GM12878 (cell line): ENCODE measurements around the gene POFUT1. TPM values are rescaled to one million over a fixed set of nuclear protein-coding genes. Genes with fewer than 3 reads are reported as not detected.

Source experiments
- BCLAF1 ChIP-seq: fragments of 450-650 bp; IDR thresholded peaks from 2 replicates; pipeline ENCODE4 v1.6.1; 2017; ENCODE audit warnings: antibody characterized with exemption, mild to moderate bottlenecking, moderate library complexity
- CEBPB ChIP-seq, 2 experiments: fragments of 150-350 bp in 1 of 2; IDR thresholded peaks; 2 replicates each; pipeline ENCODE4 v1.6.1; 2012 to 2014; ENCODE audit warnings: low read depth in 2 of 2, low read length in 2 of 2, borderline replicate concordance in 1 of 2, inconsistent platforms in 1 of 2
- E4F1 ChIP-seq: fragments of 450-650 bp; IDR thresholded peaks from 2 replicates; pipeline ENCODE4 v1.6.1; 2018; ENCODE audit warnings: borderline replicate concordance, mild to moderate bottlenecking; ENCODE audit not compliant: partially characterized antibody
- HSF1 ChIP-seq: fragments of 150-350 bp; IDR thresholded peaks from 2 replicates; pipeline ENCODE4 v1.6.1; 2014; ENCODE audit warnings: mild to moderate bottlenecking, low read depth, low read length
- NFYA ChIP-seq: IDR thresholded peaks from 2 replicates; pipeline ENCODE4 v1.6.1; 2011; ENCODE audit warnings: low read depth, mild to moderate bottlenecking, low read length, improper control_type of control experiment, borderline replicate concordance
- PKNOX1 ChIP-seq: fragments of 450-650 bp; IDR thresholded peaks from 2 replicates; pipeline ENCODE4 v1.6.1; 2016; ENCODE audit warnings: mild to moderate bottlenecking
- POLR2AphosphoS2 ChIP-seq: IDR thresholded peaks from 2 replicates; pipeline ENCODE4 v1.6.1; 2011; ENCODE audit warnings: low read depth, mild to moderate bottlenecking, low read length, improper control_type of control experiment, moderate library complexity
- REST ChIP-seq: IDR thresholded peaks from 2 replicates; pipeline ENCODE4 v1.6.1; 2012; ENCODE audit warnings: mild to moderate bottlenecking, low read depth, low read length
- SIX5 ChIP-seq: IDR thresholded peaks from 2 replicates; pipeline ENCODE4 v1.6.1; 2011; ENCODE audit warnings: mild to moderate bottlenecking, low read depth, low read length, moderate library complexity; ENCODE audit not compliant: severe bottlenecking
- ZNF592 ChIP-seq: fragments of 450-650 bp; IDR thresholded peaks from 2 replicates; pipeline ENCODE4 v1.6.1; 2017; ENCODE audit warnings: mild to moderate bottlenecking, moderate library complexity
- ZNF622 ChIP-seq: fragments of 450-650 bp; IDR thresholded peaks from 2 replicates; pipeline ENCODE4 v1.6.1; 2017; ENCODE audit warnings: mild to moderate bottlenecking, inconsistent platforms
- ZZZ3 ChIP-seq: IDR thresholded peaks from 2 replicates; pipeline ENCODE4 v1.6.1; 2011; ENCODE audit warnings: low read depth; ENCODE audit not compliant: control insufficient read depth, insufficient read length
- polyA plus RNA-seq, 11 experiments: library from polyadenylated mRNA; depleted of rRNA in 4 of 11; unstranded in 6 of 11; stranded (reverse) in 5 of 11; fragments of >200 nt; fragmentation: Nextera tagmentation in 4 of 11; fragmentation: Illumina TruSeq in 1 of 11; extraction: Ambion mirVana in 4 of 11; extraction: Trizol in 1 of 11; gene quantifications; 1 replicate in 1 of 11; 2 replicates in 10 of 11; pipeline versions ENCODE4 v1.2.1 to v1.2.3, GENCODE V29; 2011 to 2016; ENCODE audit warnings: inconsistent platforms in 2 of 11, missing spikeins in 2 of 11, low read depth in 1 of 11
- total RNA-seq, 4 experiments: library from RNA; depleted of rRNA in 3 of 4; stranded (reverse); fragments of >200 nt in 3 of 4; fragmentation: Illumina TruSeq in 1 of 4; extraction: Trizol in 1 of 4; gene quantifications; 2 replicates each; pipeline versions ENCODE4 v1.2.1 to v1.2.3, GENCODE V29; 2013 to 2021

POFUT1 gene
- total and polyA plus RNA-seq, 10 of the 15 experiments (the other 5 are each of a cell fraction or from before 2014, with no cell fraction given): 2.6 to 33.4 (median 23.1) TPM

GRCh38 chr20:32226391-32226790, 18.7 kb downstream of the POFUT1 start (continued):
- TF ChIP-seq PKNOX1 (no peak), ZNF592 (no peak), ZNF622 (no peak), REST (no peak), ZZZ3 (no peak), BCLAF1 (no peak), NFYA (no peak), CEBPB (IDR thresholded peaks at IDR 0.05; ENCODE audit: borderline replicate concordance in 1 of 2, low read depth in 2 of 2, low read length in 2 of 2) (no peak), E4F1 (no peak), HSF1 (no peak), SIX5 (no peak), POLR2AphosphoS2 (no peak)
